GM12874 (cell line): Measurements from ENCODE around the gene MAP3K7.

Source experiments
- CTCF ChIP-seq: IDR thresholded peaks from 2 replicates; pipeline ENCODE4 v1.5.1; 2011; ENCODE audit warnings: low read depth, mild to moderate bottlenecking, control low read depth, low read length, moderate library complexity; ENCODE audit not compliant: insufficient read depth

The MAP3K7 gene

GRCh38 chr6:90488816-90489215 lies 98.1 kb downstream of the MAP3K7 start:
- TF ChIP-seq CTCF, result no peak

GRCh38 chr6:90485635-90486277 lies 101.1 kb downstream of the MAP3K7 start:
- TF ChIP-seq CTCF, result no peak

GRCh38 chr6:90484903-90485302 lies 102.0 kb downstream of the MAP3K7 start:
- TF ChIP-seq CTCF, result no peak

GRCh38 chr6:90484385-90484784 lies 102.5 kb downstream of the MAP3K7 start:
- no peak for TF ChIP-seq CTCF

GRCh38 chr6:90483956-90484355 lies 102.9 kb downstream of the MAP3K7 start:
- TF ChIP-seq CTCF, result no peak

GRCh38 chr6:90483116-90483839 lies 103.6 kb downstream of the MAP3K7 start:
- no peak for TF ChIP-seq CTCF

- TF ChIP-seq CTCF, result no peak
Measured at GRCh38 chr6:90480666-90481065, 106.2 kb downstream of the MAP3K7 start.

GRCh38 chr6:90479603-90479926 lies 107.3 kb downstream of the MAP3K7 start:
- no peak for TF ChIP-seq CTCF
